ENCODE measurements around the gene SLC25A40.

Gene SLC25A40

DNA sequence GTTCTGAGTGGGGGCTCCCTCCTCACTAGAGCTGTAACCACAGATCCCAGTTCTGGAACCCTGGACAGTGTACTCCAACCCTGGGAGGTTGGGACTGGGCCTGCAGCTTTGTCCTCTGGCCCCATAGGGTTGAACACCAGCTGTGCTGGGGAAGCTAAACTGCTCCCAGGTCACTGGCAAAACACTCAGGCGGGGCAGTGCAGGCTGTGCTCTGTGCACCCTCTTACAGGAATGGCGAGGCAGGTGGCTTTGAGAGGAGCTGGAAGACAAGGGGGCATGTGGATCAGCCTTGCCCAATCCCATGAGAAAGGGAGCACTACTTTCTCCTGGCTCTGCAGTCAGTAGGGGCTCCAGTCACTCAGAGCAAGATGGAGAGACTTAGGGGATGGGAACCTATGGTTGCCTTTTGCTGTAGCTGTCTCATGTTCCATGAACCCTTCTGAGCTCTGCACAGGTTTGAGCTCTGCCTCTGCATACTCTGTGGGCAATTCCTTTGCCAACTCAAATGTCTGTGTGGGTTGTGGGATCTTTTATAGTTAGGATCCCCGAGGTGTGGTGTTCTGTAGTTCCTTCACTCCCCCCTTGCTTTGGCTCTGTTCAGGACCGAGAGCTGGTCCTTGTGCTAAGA is 90.7 kb downstream of the SLC25A40 start:
- ChIA-PET POLR2A (no interaction called here), CTCF (no interaction called here)
- TF ChIP-seq TARDBP (IDR thresholded peaks at IDR 0.05): no peak
- TF ChIP-seq, protein P1, sequence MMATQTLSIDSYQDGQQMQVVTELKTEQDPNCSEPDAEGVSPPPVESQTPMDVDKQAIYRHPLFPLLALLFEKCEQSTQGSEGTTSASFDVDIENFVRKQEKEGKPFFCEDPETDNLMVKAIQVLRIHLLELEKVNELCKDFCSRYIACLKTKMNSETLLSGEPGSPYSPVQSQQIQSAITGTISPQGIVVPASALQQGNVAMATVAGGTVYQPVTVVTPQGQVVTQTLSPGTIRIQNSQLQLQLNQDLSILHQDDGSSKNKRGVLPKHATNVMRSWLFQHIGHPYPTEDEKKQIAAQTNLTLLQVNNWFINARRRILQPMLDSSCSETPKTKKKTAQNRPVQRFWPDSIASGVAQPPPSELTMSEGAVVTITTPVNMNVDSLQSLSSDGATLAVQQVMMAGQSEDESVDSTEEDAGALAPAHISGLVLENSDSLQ (IDR thresholded peaks at IDR 0.05): no peak
- DNase-seq (ENCODE audit: extremely low spot score): no peak

DNA sequence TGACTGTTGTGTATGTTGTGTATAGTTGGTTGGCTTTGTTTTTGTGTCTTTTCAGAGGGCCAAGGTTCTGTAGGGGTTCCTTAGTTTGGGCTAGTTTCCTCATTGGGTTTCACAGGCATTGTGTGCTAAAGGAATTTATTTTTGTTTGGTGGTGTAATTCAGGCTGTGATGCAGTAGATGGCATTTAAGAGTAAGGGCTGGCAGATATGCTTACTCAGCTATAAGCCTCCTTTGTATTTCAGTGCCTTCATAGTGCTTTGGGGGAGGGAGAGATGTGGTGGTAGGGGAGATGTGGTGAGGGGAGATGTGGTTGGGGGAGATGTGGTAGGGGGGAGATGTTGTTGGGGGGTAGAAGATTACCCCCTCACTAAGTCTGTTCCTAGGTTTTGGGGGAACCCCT is 91.7 kb downstream of the SLC25A40 start:
- DNase-seq (ENCODE audit: extremely low spot score): no peak
- TF ChIP-seq NFRKB (IDR thresholded peaks at IDR 0.05) (no peak), ZNF384 (IDR thresholded peaks at IDR 0.05) (no peak), L3MBTL2 (conservative IDR thresholded peaks at IDR 0.05) (no peak), HDGF (IDR thresholded peaks at IDR 0.05; ENCODE audit: borderline replicate concordance) (no peak), SP1 (IDR thresholded peaks at IDR 0.05) (no peak), ELF4 (IDR thresholded peaks at IDR 0.05) (no peak), TARDBP (IDR thresholded peaks at IDR 0.05) (no peak), LEF1 (IDR thresholded peaks at IDR 0.05; ENCODE audit: borderline replicate concordance) (no peak), CTBP1 (IDR thresholded peaks at IDR 0.05; ENCODE audit: borderline replicate concordance) (no peak), FOXK2 (IDR thresholded peaks at IDR 0.05) (no peak), ARNT (IDR thresholded peaks at IDR 0.05) (no peak), SUZ12 (IDR thresholded peaks at IDR 0.05) (no peak), FOXM1 (IDR thresholded peaks at IDR 0.05; ENCODE audit: borderline replicate concordance) (no peak), BHLHE40 (IDR thresholded peaks at IDR 0.05; ENCODE audit: borderline replicate concordance) (no peak)
- TF ChIP-seq, protein P1 (IDR thresholded peaks at IDR 0.05): no peak
- POLR2A ChIA-PET: no interaction called here
- CTCF ChIA-PET: no interaction called here

Measured in HEK293T (cell line).